Loucy (cell line): ENCODE data around the gene ZNF800.

ENCODE experiments used
- CTCF ChIP-seq: fragments of 200-600 bp; sonication (generic); conservative IDR thresholded peaks from 2 replicates; pipeline ENCODE4 v1.5.1; 2014; ENCODE audit warnings: mild to moderate bottlenecking, antibody characterized with exemption, low read length
- EZH2phosphoT487 ChIP-seq: fragments of 200-600 bp; IDR thresholded peaks from 2 replicates; pipeline ENCODE4 v1.6.1; 2018; ENCODE audit warnings: antibody characterized with exemption, mild to moderate bottlenecking, moderate library complexity, borderline replicate concordance

GRCh38 chr7:127417346-127417745, 24.8 kb upstream of the ZNF800 start:
- TF ChIP-seq CTCF: no peak
- TF ChIP-seq EZH2phosphoT487: no peak
